NCI-H345 (cell line): ENCODE measurements around the gene CTTNBP2.
A peak's percentile ranks its signal among the peaks of the same experiment; 100 is the strongest.

Experiments
- DNase-seq: peaks from one replicate; lab custom pipeline; 2025; lab: John Stamatoyannopoulos, UW

The CTTNBP2 gene

DNA sequence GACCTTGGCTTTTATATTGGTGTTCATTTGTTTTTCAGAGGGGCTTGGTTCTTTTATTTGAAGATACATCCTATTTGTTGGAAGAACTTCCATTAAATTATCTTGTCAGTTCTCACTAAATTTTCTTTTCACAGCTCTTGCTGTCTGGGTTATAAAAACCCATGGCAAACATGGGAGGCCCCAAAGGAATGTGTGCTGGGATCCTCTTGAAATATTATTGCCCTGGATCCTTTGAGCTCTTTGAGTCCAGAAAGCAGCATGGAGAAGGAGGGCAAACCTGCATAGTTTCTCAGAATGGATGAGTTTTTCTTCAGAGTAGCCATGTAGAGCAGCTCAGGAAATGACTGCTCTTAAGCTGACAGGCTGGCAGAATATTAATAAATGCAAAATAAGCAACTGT lies 187.4 kb downstream of the CTTNBP2 start:
- no peak for DNase-seq

DNA sequence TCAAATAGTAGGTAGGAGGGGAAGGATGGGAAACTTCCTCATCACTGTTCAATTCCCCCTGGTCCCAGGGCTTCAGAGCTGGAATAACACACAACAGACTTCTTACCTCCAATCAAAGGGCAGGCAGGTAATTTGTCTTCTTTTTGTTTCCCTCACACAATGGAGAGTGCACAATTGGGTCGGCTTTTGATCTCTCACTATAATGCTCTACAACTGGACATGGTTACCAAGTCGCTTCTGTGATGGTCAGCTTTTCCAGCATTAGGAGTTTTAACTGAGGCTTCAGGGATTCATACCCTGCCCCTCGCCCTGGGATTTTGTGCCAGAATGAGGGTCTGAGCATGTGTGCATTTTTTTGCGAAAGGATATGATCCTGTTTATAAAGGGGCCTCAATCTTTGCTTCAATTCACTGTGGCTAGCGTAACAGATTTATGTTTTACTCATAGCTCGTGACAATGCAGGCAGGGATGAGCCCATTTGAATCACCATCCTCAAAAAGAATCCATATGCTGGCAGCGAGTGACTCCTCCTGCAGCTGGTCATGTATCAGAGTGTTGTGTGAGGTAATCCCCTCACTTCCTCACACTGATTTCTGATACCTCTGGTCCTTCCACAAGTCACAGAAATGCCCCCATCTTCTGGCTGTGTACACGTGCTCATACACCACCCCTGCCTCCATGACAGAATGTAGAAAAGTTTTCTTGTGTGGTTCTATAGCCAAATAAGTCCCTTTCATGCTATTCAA lies 189.6 kb downstream of the CTTNBP2 start:
- no peak for DNase-seq

DNA sequence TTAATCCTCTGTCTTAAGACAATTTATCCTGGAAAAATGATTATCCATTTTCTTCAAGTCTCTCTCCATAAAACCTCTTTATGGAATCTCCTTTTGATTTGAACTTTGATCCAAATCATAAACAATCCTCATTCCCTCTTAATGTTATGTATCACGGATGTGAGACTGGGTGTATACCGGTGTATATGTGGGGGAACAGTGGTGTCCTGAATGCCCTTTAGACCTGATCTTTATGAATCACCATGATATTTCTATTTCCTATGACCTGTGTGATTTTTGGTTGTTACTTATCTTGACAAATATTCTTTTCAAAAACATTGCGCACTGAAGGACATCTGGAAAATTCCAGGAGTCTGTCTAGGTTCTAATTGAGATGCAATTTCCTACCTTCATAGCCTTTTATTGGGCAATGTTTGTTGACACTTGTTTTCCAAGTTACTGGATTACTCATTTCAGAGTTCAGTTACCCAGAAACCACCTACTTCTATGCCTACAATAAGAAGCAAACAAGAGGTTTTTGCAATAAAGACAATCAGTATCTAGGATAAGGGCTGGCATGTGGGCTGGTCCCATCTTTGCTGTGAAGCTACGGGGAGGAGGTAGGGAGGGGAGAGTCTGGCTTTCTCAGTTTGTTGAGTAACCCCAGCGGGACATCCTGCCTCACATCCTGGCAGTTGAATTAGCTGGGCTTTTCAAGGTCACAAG lies 190.4 kb downstream of the CTTNBP2 start:
- no peak for DNase-seq

DNA sequence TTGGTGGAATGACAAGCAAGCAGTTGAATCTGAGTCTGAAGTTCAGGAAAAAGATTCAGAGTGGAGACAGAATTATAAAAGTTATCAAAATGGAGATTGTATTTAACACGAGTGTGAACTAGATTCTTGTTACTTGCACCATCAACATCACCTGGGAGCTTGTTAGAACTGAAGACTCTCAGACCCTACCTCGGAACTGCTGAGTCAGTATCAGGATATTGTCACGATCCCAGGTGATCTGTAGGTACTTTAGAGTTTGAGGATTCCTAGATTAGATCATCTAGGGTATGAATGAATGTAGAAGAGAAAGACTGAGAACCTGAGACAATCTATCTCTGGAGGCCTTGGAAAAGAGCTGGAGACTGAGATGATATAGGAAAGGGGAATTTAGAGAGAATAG lies 194.1 kb downstream of the CTTNBP2 start:
- DNase-seq, result no peak

DNA sequence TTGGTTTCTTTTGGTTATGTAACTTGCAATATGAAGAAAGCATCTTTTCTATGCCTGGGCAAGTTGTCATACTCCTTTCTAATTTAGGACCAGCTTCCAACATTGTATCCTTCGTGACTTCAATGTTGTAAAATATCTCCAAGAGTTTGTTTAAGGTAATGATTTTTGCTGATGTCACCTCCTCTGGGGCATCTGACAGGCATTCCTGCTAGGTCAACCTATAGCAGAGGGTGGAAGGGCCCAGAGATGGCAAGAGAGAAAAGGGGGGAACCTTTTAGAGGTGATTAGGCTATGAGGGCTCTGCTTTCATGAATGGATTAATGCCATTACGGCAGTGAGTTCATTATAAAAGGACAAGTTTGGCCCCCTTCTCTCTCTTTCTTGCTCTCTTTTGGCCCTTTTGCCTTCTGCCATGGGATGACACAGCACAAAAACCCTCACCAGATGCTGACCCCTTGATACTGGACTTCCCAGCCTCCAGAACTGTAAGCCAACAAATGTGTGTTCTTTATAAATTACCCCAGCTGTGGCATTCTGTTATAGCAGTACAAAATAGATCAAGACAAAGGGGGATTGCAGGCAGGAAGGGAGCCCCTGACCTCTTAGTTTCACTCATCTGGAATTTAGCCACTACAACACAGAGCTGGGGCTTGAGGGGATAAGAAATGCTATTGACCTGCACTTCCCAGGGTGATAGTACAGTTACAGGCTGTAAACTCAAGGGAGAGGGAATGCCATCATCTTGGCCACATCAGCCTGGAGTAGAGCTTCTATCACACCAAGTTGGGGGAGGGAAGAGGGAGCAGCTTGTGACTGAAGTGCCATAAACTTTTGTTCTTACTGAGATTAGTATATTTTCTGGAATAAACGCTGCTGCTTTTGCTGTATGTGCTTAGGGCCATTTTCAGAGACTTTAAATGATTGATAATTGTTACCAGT lies 197.5 kb downstream of the CTTNBP2 start:
- no peak for DNase-seq

DNA sequence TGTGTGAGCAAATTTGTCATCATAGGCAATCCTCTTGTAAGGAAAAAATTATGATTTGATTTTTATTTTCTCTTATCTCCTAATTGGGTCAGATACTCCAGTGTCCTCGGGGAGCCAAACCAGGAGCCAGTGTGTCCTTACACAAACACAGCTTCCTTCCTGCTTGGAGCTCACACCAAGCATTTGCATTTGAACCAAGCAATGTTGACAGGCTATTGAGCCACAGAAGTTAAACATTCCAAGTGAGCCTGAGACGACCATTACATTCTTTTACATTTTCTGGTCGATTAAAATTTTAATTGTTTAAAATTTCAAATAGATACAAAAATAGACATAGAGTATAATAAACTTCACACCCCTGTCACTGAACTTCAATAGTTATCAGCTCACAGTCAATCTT lies 198.6 kb downstream of the CTTNBP2 start:
- DNase-seq, result no peak

DNA sequence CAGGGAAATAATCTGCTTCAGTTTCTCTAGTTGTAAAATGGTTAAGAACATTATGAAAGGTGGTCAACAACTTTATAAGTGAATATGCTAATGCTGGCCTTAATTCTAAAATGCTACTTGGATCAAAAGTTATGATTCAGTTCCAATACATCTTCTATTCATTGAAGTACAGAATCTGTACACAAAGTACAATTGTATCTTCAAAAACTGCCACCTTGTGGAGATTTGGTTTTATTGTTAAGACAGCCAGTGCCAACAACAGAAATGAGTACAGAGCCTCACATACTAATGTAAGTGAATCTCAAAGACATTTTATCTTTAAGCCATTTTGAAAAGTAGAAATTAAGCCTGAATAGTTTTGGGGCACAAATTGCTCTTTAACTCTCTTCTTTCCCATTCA lies 199.4 kb downstream of the CTTNBP2 start:
- peak; percentile 67 for DNase-seq

DNA sequence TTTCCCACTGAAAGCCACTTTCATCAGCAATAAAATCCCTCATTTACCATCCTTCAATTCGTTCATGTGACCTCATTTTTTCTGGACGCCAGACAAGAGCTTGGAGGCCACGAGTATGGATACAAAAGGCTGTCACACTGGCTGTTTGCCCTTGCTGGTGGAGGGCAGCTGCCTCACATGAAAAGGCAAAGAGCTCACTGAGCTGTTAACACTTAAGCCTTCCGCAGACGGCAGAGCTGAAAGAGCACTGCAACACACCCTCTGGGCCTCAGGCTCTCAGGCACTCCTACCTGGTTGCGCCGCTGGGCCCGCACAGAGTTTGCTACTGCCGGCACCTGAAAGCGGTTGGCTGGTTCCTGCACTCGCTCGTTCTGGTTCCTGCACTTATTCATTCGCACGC lies 199.9 kb downstream of the CTTNBP2 start:
- DNase-seq, result peak; percentile 90

DNA sequence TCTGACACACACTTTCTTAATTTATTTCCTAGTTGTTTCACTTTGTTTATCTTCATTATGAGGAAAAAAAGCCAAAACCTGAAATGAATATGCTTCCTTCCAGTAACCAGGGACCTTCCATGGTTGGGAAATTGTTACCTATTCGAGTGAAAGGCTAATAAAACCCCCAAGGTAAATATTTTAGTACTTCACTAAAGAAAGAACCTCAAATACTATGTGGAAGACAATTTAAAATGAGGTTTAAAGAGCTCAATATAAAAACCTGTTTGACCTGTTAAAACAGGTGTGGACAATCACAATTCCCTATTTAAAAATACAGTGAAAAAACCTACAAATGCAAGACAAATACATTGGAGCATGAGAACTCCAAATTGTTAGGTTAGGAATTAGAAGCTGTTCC lies 200.8 kb downstream of the CTTNBP2 start:
- DNase-seq, result peak; percentile 38

DNA sequence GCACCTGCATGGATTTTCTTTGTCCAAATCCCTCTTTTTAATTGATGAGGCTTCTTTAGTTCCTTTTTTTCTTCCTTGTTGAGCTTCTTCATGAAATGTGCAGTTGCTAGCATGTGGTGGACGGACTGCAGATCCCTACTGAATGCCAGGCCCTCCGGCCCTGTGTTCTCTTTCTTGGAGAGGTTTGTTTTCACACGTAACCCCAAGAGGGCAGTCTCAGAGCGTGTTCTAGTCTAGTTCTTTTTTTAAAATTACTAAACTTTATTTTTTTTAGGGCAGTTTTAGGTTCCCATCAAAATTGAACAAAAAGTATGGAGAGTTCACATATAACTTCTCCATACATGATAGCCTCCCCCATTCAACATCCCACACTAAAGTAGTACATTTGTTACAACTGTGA lies 203.4 kb downstream of the CTTNBP2 start:
- no peak for DNase-seq

DNA sequence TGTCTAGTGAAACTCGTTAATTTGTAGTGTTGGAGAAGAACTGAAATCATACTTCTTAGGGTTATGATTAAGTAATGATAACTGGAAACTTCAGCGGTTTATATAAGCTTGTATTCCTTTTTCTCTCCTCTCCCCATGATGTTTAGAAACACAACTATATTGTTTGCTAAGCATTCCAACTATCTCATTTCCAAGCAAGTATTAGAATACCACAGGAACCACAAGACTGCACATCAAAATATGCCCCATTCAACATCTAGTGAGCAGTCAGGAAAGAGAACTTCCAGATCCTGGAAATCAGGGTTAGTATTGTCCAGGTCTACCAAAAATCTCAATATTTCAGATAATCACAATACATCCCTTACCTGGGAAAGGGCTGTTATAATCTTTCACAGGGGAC lies 205.8 kb downstream of the CTTNBP2 start:
- no peak for DNase-seq

DNA sequence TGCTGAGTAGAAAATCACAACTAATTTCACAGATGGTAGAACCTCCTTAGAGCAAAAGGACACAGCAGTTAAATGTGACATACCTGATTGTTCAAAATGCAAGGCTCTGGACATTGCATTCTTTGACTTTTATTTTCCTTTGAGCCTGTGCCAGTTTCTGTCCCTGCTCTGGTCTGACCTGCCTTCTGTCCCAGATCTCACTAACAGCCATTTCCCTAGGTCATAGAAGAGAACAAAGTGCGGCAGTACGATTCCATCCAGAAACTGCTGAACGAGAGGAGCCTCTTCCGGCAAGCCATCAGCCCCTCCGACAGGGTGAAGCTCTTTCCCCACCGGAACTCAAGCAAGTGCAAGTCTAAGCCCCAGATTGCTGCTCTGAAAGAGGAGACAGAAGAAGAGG lies 206.6 kb downstream of the CTTNBP2 start:
- DNase-seq, result no peak

DNA sequence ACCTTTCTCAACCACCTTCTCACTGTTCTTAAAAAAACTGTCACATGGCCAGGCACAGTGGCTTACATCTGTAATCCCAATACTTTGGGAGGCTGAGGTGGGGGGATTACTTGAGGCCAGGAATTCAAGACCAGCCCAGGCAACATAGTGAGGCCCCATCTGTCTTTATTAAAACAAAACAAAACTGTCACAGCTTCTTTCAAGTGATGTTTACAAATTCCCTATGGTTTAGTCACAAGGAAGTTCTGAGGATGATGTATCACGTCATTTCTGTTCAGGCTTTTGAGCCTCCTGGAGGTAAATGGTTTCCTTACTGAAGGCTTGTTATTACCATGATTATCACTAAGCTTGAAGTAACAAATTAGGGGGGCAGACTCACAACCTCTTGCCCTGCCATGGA lies 207.2 kb downstream of the CTTNBP2 start:
- DNase-seq, result no peak

DNA sequence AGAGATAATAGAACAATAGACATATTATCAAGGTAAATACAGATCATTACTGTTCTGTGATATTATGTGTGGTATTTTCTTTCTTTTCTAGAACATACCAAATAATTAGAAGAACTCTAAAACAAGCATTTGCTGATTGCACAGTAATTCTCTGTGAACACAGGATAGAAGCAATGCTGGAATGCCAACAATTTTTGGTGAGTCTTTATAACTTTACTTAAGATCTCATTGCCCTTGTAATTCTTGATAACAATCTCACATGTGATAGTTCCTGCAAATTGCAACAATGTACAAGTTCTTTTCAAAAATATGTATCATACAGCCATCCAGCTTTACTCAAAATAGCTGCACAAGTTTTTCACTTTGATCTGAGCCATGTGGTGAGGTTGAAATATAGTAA lies 207.9 kb downstream of the CTTNBP2 start:
- no peak for DNase-seq

DNA sequence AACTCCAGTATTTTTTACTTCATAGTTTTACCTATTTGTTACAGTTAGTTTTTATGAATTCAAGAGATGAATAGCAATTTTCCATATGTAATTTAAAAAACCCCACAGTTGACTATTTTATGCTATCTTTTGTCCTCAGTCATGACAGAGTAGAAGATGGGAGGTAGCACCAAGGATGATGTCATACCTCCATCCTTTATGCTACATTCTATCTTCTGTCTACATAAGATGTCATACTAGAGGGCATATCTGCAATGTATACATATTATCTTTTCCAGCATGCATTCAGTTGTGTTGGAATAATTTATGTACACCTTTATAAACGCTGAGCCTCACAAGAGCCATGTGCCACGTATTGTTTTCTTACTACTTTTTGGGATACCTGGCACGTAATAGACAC lies 209.2 kb downstream of the CTTNBP2 start:
- no peak for DNase-seq

DNA sequence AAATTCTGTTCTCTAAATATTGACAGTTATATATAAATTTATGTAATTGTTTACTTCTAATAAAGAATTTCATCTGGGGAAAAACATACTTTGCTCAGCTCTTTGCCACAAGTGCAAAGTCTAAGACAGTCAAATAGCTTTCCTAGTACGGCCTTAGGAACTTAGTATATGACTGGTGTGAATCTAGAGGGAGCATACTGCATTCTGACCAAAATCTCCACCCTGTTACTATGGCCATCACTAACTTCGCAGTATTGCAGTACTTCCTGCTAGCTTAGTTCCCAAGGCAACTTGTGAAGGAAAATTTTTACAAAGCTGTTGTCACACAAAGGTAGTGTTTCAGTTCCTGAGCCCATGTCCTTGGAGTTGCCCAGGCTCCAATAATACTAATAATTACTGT lies 211.9 kb downstream of the CTTNBP2 start:
- no peak for DNase-seq
